GM19324 (cell line): ENCODE measurements around the gene C1orf216.
"Not testable (repeated sequence)": the region's sequence is repeated elsewhere in the genome, so short reads cannot be mapped to it uniquely, and the experiment has no call there.

Source experiments
- ATAC-seq: cut with Tn5 transposase; IDR thresholded peaks from one replicate; pipeline ENCODE4 v1.9.1; 2021; ENCODE audit warnings: mild to moderate bottlenecking, moderate library complexity; ENCODE audit not compliant: unreplicated experiment, low FRiP score

The C1orf216 gene

DNA sequence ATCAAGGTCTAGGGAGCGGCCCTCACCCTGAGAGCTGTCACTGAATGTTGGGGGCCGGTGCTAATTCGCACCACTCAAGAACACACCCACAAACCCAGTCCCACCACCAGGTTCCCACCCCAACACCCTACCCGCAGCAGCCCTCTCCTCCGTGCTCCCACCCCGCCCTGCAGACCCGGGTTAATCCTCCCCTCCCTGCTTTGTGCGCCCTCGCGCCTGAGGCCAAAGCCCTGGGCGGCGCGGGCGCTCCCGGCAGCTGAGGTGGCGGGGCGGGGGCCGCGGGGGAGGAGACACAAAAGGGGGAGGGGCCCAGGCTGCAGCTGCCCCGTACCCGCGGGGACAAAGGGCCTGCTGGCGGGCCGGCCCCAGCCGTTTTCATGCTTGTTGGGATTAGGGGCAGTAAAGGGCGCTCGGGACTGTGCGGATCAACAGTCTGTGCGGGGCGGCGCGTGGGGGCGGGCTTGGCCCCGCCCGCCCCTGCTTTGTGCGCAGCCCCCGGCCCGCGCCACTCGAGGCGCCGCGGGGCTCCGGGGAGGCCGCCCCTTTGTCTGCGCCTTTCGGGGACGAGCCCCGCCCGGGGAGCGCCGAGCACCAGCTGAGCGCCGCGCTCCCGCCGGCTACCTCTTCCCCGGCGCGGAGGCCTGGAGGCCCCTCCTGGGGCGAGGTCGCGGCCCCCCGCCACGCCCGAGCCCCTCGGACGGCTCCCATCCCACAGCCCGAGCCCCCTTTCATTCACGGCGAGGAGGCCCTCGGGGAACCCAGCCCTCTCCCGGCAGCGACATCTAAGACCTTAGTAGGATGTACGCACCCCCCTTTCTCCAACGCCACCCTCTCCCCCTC is 10.9 kb downstream of the C1orf216 start:
- ATAC-seq = no peak

DNA sequence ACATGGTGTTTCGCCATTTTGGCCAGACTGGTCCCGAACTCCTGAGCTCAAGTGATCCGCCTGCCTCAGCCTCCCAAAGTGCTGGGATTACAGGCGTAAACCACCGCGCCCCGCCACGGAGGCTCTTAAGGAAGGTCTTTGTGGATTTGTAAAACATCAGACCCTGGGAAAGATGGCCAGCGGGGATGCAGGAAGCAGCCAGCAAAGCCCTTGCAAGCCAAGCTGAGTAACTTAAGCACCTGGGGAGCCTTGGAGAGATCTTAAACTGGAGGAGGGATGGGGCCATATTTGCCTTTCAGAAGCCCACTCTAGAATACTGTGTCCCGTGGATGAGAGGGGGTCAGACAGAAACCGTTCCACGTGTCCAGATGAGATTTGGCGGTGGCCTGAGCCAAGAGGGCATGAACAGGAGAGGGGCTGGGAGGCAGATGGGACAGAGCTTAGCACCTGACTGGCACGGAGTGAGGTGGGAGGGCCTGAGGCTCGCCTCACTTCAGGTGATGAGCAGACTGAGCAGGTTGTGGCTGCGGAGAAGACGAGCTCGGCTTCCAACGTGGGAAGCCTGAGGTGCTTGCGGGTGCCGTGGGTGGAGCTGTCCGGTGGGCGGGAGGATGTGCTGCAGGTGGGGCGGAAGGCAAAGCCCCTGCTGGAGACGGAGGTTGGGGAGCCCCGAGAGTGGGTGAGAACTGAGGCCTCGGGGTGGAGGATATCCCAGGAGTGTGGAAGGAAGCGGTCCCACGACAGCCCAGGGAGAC is 11.7 kb downstream of the C1orf216 start:
- ATAC-seq = no peak

- ATAC-seq = no peak
Measured at GRCh38 chr1:35702508-35702907, 16.2 kb downstream of the C1orf216 start.

DNA sequence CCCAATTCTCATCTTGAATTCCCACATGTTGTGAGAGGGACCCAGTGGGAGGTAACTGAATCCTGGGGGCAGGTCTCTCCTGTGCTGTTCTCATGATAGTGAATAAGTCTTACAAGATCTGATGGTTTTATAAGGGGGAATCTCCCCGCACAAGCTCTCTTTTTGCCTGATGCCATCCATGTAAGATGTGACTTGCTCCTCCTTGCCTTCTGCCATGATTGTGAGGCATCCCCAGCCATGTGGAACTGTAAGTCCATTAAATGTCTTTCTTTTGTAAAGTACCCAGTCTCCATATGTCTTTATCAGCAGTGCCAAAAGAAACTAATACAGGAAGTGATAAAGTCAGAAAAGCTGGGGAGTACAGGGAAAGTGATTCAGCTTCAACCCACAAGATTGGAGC is 19.5 kb downstream of the C1orf216 start:
- ATAC-seq = not testable (repeated sequence)

DNA sequence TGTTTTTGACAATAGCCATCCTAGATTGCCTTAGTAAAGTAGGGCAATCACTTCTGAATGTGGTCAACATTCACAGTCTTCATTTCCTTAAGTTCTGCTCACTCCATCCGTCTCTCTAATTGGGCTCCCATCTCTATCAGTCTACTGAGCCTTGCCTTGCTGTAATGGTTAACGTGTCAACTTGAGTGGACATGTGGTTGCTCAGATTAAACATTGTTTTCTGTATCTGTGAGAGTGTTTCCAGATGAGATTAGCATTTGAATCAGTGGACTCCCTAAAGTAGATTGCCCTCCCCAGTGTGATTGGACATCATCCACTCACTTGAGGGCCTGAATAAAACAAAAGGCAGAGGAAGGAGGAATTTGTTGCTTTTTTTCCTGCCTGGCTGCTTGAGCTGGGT is 26.4 kb downstream of the C1orf216 start:
- no peak for ATAC-seq

GRCh38 chr1:35691571-35692220 is 27.0 kb downstream of the C1orf216 start:
- ATAC-seq = no peak

DNA sequence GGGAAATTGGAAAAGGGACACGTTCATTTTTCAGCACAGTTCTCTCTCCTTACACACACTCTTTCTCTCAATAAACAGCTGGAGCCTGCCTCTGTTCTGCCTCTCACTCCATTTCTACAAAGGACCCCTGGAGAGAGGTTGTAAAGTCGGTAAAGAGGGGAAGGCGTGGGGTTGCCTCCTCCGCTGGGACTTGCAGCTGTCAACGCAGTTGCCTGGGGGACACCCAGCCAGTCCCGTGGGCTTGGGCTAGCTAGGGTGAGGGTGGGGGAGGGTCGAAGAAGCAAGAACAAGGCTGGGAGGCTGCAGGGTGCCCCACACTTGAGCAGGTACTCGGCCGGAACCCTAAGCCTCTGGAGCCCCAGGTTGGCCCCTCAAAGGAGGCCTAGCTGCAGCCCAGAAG is 27.6 kb downstream of the C1orf216 start:
- no peak for ATAC-seq

DNA sequence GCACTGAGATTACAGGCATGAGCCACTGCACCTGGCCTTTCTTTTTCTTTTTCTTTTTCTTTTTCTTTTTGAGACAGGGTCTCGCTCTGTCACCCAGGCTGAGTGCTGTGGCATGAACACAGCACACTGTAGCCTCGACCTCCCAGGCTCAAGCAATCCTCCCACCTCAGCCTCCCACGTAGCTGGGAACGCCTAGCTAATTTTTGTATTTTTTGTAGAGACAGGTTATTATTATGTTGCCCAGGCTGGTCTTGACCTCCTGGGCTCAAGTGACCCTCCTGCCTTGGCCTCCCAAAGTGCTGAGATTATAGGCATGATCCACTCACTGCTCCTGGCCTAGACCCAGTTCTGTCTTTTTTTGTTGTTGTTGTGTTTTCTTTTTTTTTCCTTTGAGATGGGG is 28.6 kb downstream of the C1orf216 start:
- ATAC-seq = not testable (repeated sequence)

DNA sequence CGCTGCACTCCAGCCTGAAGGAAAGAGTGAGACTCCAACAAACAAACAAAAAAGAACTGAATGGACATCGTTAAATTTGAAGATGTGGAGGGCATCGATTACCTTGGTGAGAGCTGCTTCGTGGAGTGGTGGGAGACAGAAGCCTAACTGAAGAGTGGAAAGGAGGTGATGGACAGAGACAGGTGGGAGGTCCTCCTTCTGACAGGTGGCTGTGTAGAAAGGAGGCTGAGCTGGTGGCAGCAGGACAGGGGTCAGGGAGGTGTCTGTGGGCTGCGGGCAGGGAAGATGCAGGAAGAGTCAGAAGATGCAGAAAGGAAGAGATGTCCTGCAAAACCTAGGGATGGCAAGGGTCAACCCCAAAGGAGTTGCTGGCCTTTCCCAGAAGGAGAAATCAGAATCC is 30.5 kb downstream of the C1orf216 start:
- no peak for ATAC-seq

DNA sequence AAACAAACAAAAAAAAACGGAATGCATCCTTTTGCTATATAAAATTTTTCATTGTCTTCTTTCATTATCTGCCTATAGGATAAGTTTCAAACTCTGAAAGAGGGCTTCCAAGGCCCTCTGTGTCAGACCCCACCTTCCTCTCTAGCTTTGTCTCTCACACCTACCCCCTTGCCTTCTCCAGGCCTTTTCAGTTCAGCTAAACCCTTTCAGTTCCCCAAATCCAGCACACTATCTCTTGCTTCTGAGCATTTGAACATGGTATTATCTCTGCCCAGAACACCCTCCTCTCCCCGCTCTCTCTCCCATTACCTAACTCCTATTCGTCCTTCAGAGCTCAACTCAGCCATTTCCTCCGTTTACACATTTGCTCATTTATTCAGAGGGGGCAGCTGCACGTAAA is 35.7 kb downstream of the C1orf216 start:
- ATAC-seq = no peak

DNA sequence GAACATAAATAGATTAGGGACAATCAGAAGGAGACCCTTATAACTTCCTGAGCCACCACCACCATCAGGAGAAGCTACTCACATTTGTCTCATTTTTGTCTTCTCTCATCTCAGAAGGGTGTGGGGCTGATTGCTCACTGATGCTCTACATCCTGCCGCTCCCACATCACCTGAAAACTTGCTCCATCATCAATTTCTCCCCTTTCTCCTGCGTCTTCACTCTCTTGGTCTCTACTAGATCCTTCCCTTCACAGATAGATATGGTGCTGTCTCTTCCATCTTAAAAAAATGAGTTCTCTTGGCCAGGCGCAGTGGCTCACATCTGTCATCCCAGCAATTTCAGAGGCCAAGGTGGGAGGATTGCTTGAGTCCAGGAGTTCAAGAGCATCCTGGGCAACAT is 38.4 kb downstream of the C1orf216 start:
- ATAC-seq = no peak

DNA sequence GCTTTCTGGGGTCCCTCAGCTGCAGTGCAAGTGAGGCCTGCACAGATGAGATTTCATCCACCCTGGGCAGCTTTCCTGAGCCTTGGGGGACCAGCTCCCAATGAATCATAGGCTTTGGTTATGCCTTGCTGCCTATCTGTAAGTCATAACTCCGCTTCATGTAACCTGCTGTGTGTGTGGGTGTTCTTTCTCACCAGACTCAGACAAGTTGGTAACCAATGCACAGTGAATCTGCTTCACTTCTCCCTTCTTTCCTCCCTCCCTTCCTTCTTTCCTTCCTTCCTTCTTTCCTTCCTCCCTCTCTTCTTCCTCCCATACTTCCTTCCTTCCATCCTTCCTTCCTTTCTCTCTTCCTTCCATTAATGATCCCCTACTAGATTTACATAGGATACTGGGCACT is 42.9 kb downstream of the C1orf216 start:
- no peak for ATAC-seq

- ATAC-seq = no peak
Measured at GRCh38 chr1:35674111-35674510, 44.6 kb downstream of the C1orf216 start.

GRCh38 chr1:35672116-35672515 is 46.6 kb downstream of the C1orf216 start:
- ATAC-seq = no peak

GRCh38 chr1:35668506-35668905 is 50.2 kb downstream of the C1orf216 start:
- ATAC-seq = no peak

DNA sequence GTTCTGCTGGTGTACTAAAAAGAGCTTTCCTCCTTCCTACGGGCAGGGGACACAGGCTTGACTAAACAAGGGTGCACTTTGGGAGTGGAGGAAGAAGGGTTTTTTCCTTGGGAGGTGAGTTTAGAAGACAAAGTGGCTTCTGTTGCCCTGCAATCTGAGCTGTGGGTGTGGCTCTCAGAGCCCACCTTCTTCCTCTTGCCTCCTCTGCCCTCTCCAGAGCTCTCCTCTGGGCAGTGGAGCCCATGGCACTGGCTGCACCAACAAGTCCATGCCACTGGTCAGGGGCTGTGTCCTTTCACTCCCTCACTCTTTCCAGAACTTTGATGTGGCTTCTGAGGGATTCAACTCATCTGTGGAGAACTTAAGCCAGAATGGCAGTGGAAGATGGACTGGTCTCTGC is 51.8 kb downstream of the C1orf216 start:
- no peak for ATAC-seq

DNA sequence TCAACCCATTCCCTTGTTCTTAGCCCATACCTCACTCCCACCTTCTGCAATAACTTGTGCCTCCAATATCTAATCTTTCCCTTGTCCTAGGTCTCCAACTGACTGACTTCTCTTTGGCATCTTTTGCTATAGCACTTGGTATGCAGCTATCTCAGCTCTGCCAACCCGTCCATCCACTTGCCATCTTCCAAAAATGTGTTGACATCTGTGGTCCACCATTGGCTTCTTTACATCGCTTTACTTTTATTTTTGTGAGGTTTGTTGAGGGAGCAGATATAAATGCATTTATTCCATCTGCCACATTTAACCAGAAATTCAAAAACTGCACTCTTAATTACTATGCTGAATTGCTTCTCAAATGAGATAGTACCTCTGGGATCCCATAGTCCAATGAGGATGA is 52.5 kb downstream of the C1orf216 start:
- no peak for ATAC-seq
